Vagina (tissue), 2 donors: ENCODE data around the gene NRXN2.

Experiments
- POLR2A ChIP-seq, 2 donors: fragments of 450-650 bp; IDR thresholded peaks; one replicate each; pipeline ENCODE4 v1.6.1; 2017; ENCODE audit warnings: antibody characterized with exemption in 2 of 2, mild to moderate bottlenecking in 2 of 2, moderate library complexity in 2 of 2
- POLR2AphosphoS5 ChIP-seq, 2 donors: sonication (generic); formaldehyde crosslinking; IDR thresholded peaks; one replicate each; pipeline ENCODE4 v1.9.0; 2017; ENCODE audit warnings: antibody characterized with exemption in 2 of 2, mild to moderate bottlenecking in 2 of 2, low read depth in 1 of 2; ENCODE audit not compliant: insufficient read depth in 1 of 2
- TF ChIP-seq, protein P1 (sequence below), 3 experiments: fragments of 450-650 bp in 2 of 3; fragments of 200-600 bp in 1 of 3; sonication (generic) in 1 of 3; IDR thresholded peaks; one replicate each; pipeline ENCODE4 v1.5.1; 2017 to 2019; ENCODE audit warnings: antibody characterized with exemption in 3 of 3, mild to moderate bottlenecking in 2 of 3, moderate library complexity in 2 of 3

GRCh38 chr11:64629796-64630562 lies 93.0 kb downstream of the NRXN2 start:
- TF ChIP-seq, protein P1, sequence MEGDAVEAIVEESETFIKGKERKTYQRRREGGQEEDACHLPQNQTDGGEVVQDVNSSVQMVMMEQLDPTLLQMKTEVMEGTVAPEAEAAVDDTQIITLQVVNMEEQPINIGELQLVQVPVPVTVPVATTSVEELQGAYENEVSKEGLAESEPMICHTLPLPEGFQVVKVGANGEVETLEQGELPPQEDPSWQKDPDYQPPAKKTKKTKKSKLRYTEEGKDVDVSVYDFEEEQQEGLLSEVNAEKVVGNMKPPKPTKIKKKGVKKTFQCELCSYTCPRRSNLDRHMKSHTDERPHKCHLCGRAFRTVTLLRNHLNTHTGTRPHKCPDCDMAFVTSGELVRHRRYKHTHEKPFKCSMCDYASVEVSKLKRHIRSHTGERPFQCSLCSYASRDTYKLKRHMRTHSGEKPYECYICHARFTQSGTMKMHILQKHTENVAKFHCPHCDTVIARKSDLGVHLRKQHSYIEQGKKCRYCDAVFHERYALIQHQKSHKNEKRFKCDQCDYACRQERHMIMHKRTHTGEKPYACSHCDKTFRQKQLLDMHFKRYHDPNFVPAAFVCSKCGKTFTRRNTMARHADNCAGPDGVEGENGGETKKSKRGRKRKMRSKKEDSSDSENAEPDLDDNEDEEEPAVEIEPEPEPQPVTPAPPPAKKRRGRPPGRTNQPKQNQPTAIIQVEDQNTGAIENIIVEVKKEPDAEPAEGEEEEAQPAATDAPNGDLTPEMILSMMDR (IDR thresholded peaks at IDR 0.05) = no peak
- TF ChIP-seq POLR2AphosphoS5 (IDR thresholded peaks at IDR 0.05; ENCODE audit: insufficient read depth in 1 of 2, low read depth in 1 of 2) = no peak
- TF ChIP-seq POLR2A (IDR thresholded peaks at IDR 0.05) = no peak
